Activated CD4-positive, alpha-beta T cell treated with anti-CD3 and anti-CD28 coated beads, Interleukin-2, amount 50 U/mL, for 24 hours (primary cell): ENCODE results near the gene DROSHA.
A peak's percentile ranks its signal among the peaks of the same experiment; 100 is the strongest.
"Not testable (repeated sequence)": the region's sequence is repeated elsewhere in the genome, so short reads cannot be mapped to it uniquely, and the experiment has no call there.

ENCODE experiments used
- DNase-seq, 2 donors: peaks; one replicate each; pipeline ENCODE4 v3.0.0-alpha.2; 2020; ENCODE audit warnings: low read depth in 1 of 2, low spot score in 1 of 2

DROSHA gene, protein sequence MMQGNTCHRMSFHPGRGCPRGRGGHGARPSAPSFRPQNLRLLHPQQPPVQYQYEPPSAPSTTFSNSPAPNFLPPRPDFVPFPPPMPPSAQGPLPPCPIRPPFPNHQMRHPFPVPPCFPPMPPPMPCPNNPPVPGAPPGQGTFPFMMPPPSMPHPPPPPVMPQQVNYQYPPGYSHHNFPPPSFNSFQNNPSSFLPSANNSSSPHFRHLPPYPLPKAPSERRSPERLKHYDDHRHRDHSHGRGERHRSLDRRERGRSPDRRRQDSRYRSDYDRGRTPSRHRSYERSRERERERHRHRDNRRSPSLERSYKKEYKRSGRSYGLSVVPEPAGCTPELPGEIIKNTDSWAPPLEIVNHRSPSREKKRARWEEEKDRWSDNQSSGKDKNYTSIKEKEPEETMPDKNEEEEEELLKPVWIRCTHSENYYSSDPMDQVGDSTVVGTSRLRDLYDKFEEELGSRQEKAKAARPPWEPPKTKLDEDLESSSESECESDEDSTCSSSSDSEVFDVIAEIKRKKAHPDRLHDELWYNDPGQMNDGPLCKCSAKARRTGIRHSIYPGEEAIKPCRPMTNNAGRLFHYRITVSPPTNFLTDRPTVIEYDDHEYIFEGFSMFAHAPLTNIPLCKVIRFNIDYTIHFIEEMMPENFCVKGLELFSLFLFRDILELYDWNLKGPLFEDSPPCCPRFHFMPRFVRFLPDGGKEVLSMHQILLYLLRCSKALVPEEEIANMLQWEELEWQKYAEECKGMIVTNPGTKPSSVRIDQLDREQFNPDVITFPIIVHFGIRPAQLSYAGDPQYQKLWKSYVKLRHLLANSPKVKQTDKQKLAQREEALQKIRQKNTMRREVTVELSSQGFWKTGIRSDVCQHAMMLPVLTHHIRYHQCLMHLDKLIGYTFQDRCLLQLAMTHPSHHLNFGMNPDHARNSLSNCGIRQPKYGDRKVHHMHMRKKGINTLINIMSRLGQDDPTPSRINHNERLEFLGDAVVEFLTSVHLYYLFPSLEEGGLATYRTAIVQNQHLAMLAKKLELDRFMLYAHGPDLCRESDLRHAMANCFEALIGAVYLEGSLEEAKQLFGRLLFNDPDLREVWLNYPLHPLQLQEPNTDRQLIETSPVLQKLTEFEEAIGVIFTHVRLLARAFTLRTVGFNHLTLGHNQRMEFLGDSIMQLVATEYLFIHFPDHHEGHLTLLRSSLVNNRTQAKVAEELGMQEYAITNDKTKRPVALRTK (N-terminal part only)

DNA sequence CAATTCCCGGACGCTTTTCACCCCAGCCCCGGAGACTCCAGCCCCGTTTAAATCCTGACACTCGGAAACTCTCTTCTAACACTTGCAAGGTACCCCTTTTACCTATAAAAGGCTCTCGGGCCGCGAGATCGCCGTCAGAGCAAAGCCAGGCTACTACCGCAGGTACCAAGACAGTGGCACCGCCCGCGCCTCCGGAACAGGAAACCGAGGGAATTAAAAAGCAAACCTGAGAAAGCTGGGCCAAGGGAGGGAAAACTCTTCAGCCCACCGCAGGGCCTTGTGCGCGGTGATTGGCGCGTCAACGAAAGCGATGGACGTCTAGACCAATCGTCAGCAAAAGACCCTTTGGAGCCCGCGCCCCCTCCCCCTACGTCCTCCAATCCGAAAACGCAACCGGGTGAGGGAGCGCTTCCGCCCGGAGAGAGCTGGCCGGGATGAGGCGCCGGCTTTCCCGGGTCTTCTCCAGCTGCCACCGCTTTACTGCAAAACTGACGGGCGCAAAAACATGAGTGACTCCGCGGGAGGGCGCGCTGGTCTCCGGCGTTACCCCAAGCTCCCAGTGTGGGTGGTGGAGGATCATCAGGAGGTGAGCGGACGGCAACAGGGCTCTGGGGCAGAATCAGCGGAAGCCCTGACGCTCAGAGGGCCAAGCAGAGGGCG, at the start of gene DROSHA, which contains the start of gene C5orf22:
Gene DROSHA, minus strand, starts transcription at position 206 of the 660 bp plus-strand sequence. CDS start 3,034 bp downstream, outside the sequence.
Gene C5orf22, plus strand, starts transcription at position 414 of the 660 bp plus-strand sequence. Its CDS starts 92 bp downstream, at position 506.
- peak; percentile 76 to 90 for DNase-seq

DNA sequence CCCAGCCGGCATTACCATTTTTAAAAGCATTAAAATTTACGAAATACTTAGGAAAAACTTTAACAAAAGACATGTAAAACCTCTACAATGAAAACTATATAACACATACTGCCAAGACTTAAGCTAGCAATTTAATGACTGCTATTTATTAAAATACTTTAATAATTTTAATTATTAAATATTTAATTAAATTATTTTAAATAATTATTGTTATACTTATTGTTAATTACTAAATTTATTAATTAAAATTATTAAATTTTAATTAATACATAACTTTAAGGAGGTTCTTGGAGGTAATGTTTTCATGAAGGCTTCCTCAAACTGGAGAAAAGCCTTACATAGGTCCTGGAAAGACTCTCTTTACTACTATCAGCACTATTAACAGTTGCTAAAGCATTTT, 47.7 kb upstream of the DROSHA start:
- DNase-seq: no peak

DNA sequence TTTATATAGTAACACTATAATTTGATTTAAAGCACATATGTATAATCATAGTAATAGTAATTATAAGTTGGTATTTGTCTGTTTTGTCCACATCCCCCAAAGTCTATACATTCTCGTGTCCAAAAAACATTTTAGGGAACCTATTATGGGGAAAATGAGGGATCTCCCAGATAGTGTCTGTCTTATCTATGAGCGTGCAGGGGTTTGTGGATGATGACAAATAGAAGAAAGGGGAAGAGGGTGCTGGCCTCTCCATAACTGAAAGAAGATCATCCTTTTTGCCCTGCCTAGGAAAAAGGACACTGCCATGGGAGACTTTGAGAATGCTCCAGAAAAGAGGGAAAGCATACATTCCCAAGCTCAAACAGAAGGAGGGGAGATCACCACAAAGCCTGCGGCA, 45.5 kb upstream of the DROSHA start:
- no peak for DNase-seq

DNA sequence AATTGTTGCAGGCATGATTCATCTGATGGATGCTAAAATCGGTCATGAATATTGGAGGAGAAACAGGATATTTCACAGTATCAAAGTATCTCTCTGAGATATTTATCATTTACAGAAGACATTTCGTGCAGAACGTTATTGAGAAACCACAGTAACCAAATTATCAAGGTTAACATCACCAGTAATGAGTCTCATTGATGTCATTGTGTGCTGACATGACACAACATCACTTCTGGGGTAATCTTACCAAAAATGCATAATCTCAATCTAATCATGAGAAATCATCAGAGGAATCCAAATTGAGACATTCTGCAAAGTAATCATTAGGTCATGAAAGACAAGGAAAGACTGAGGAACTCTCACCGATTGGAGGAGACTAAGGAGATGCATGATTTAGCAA, 42.9 kb upstream of the DROSHA start:
- no peak for DNase-seq

DNA sequence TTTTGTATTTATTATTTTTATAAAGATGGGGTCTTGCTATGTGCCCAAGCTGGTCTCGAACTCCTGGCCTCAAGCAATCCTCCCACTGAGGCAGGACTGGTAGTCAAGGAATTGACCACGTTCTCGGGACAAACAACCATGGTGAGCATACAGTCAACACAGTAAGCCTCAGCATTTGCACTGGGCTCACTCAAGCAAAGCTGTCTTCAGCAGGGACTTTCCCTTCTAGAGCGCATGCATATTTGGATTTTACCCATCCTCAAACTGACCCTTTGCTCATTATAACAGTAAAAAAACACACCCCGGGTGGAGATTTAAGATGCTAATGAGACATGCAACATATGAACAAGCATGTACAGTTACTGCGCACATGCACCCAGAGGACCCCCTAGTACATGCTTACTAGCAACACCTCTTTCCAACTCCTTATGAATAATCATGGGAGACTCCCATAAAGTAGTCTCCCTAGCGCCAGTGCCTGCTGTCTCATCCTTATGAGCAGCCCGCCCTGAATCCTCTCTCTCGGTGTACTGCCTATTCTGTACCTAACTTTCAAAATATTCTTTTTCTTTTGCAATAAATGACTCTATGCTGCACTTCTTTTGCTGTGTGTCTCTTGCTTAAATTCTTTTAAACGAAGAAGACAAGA, 41.7 kb upstream of the DROSHA start:
- no peak for DNase-seq

DNA sequence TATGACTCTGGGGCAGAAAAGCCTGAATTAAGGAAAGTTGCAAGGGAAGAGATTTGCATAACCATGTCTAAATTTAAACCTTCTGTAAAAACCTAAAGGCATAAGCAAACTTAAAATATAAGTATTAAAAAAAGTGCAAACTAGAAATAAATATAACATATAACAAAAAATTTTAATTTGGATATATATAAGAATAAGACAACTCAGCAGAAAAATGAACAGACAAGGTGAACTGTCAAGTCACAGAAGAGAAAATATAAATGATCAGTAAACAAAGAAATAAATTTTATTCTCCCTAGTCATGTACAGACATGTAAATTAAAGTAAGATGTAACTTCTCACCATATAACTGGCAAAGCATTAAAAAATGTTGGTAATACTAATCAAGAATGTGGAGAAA, 37.2 kb upstream of the DROSHA start:
- DNase-seq: no peak

DNA sequence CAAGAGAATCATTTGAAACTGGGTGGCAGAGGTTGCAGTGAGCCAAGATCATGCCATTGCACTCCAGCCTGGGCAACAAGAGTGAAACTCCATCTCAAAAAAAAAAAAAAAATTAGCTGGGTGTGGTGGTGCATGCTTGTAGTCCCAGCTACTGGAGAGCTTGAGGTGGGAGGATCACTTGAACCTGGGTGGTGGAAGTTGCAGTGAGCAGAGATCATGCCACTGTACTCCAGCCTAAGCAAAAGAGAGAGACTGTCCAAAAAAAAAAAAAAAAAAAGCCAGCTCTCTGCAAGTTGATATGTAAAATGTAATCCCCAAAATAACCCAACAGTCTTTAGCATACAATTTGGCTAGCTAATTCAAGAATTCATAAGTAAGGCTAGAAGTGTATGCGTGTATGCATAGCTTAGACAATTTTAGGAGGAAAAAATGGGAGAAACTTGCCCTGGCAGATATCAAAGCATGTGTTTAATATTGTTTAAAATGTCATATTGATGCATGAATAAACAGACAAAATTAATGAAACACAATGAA, 36.5 kb upstream of the DROSHA start:
- DNase-seq: no peak

DNA sequence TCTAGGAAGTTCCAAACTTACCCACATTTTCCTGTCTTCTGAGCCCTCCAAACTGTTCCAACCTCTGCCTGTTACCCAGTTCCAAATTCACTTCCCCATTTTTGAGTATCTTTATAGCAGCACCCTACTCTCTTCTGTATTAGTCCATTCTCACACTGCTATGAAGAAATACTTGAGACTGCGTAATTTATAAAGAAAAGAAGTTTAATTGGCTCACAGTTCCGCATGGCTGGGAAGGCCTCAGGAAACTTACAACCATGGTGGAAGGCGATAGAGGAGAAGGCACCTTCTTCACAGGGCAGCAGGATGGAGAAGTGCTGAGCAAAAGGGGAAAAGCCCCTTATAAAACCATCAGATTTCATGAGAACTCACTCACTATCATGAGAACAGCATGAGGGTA, 34.5 kb upstream of the DROSHA start:
- DNase-seq: not testable (repeated sequence)

DNA sequence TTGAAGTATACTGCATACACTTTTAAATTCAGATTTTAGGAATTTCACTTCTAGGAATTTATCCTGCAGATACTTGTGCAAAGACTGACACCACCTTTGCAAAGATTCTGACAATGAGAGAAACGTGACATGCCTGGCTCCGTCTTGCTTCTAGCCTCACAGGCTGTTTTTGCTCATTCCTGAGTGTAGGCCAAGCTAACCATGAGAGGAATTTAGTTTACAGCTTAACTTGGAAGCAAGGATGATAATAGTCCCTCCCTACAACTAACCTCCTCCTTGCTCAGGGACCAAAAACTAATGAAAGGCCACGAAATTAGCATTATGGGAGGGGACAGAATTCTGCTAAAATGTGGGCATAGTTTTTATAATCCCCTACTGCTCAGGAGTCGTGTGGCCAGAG, 31.3 kb upstream of the DROSHA start:
- no peak for DNase-seq

DNA sequence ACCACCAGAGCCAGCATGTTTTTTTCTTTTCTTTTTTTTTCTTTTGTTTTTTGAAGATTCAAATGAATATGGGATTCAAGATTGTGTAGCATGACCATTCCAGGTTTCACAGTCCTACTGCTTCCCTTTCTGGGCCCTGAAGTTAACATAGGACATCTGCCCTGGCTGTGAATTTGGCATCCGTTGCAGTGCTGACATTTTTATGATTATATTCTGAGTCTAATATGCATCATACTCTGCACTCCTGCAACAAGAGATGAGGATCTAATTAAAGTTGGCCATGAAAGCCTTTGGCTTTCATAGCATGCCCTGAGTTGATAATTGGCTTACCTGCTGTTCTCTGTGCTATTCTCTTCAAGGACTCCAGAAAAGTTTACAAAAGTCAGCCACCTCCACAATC, 30.1 kb upstream of the DROSHA start:
- no peak for DNase-seq

DNA sequence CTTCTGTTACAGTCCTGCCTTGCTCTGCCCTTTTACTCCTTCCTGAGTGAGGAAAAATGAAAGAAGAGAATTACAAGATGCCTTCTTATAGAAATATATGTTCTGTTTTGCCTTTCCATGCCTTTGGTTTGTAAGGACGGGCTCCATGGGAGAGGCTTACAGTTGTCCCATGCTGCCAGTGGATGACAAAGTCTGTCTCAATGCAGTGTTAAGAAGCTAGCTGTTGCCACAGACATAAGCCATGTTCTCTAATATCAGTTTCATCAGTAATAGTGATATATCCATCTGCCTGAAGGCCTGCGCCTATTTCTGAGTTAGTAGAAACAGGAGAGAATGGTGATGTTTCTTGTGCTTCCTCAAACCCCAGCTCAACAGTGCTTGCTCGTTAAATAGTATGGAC, 28.0 kb upstream of the DROSHA start:
- no peak for DNase-seq

DNA sequence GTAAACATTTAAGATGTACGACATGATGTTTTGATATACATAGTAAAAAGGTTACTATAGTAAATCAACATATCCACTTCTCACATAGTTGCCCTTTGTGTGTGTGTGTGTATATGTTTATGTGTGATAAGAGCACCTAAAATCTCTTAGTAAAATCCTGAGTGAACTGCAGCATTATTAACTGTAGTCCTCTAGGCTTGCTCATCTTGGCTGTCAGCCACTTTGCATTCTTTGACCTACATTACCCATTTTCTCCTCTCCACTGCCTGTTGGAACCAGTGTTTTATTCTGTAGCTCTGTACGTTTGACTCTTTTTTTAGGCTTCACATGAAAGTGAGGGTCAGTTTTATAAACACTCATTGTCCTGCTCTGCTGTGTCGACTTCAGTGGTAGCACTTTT, 24.6 kb upstream of the DROSHA start:
- DNase-seq: no peak

DNA sequence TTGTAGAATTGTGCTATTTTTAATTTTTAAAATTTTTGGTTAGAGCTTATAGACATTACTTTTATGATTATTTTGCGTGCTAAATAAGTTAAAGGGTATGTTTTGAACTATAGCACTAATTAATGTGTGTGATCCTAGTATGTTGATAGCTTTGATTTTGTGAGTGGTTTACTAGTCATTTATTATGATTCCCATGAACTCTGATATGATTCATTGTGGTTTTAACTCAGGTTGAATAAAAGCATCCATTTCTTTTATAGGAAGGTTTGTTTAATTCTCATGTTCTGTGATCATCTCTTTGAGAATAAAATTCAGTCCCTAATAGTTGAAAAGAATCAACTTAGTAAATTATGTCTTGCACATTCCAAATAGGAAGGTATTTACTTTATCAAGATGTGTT, 22.7 kb upstream of the DROSHA start:
- no peak for DNase-seq

DNA sequence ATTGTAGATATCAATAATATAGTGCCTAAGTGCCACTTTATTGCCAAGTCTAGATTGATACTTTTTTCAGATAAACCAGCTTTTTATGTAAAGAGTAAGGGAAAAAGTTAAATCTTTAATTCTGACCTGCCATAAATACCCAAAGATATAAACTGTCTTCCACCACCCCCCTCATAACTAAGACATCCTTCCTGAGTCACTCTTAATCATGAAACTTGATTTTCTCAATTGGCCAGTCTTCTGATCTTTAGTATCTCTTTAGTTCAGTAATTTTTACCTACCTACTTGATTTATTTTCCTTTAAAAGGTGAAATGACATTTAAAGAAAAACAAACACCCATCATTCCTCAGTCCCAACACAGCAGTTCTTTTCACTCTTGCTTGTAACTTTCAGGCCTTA, 22.0 kb upstream of the DROSHA start:
- no peak for DNase-seq

DNA sequence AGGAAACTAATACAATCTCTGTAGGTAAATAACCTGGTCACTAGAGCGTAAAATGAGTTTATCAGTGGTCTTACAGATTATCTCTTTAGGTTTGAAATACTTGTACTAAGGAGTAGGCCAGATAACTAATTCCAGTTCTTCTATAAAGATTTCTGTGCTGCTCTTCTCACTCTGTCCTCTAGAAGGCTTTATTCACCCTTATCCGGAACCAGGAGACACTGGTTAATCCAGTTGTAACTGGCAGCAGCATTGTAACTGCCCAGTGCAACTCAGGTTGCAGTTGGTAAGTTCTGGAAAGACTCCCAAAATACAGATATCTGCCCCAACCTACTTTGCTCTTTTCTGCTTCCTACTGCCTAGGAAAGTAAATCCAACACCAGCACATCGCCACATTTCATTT, 20.0 kb upstream of the DROSHA start:
- no peak for DNase-seq

DNA sequence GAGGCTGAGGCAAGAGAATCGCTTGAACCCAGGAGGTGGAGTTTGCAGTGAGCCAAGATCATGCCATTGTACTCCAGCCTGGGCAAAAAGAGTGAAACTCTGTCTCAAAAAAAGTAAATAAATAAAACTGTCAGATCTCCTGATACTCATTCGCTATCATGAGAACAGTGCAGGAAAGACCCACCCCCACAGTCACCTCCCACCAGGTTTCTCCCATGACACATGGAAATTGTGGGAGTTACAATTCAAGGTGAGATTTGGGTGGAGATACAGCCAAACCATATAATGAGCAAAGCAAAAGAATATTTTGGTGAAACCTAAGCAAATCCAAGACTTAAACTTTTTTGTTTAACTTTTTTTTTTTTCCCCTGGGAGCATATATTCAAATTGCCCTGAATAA, 17.2 kb upstream of the DROSHA start:
- not testable (repeated sequence) for DNase-seq

DNA sequence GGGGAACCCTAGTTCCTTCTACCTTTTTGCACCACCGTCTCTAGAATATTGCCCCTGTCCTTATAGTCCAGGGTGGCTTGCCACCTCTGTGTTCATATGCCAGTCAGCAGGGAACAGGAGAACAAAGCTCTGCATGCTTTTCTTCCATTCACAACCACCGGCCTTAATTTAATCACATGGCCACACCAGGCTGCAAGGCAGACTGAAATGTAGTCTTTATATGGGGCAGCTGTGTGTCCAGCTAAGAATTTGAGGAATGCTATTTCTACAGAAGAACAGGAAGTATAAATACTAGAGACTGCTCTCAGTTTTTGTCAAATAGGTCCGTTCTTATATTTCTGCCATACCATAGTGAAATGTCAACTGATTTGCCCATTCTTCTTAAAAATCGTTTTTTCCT, 6.0 kb upstream of the DROSHA start:
- DNase-seq: no peak

DNA sequence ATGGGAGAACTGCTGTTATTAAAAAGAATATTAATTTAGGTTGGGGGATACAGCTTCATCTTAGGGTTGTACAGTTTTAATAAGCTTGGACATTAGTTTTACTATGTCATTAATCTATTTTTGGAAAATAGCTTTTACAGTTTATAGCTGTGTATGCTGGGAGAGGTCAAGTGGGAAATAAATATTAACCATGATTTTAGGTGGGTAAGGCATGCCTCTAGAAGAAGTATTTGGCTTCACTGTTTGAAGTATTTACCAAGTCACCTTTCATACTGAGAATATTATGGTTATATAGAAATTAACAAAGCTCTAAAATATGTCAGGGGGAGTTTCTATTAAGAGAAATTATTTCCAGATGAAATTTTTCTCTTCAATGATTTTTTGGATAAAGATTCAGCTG, 5.5 kb upstream of the DROSHA start:
- no peak for DNase-seq

DNA sequence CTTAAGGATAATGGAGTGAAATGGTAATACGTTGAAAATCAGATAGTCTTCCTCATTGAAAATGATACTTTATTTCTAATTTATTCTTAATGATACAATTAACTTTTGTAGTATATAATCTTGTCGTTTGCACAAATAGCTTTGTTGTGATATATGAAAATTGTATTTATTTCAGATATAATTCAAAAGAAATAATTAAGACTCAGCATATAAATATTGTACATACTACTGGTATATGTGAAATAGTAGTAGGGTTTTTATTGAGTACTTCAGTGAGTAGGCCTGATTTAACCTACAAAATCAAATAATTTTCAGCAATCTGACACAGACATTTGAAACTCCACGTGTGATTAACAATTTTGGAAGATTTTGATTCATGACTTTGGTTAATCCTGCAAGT, 5.0 kb upstream of the DROSHA start:
- DNase-seq: no peak

DNA sequence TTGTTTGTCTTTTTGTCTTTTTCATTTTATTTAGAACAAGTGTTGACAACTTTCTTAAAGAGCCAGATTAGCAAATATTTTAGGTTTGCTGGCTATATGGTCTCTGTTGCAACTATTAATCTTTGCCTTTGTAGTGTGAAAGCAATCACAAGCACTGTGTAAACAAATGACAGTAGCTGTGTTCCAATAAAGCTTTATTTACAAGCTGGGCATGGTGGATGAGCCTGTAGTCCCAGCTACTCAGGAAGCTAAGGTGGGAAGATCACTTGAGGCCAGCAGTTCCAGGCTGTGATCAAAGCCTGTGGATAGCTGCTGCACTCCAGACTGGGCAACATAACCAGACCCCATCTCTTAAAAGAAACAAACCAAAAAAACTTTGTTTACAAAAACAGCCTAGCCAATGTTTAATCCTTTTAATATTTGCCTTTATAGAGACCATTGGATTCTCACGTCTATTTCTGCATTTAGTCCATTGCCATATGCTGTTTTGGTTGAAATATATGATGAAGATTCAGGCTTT, 2.7 kb upstream of the DROSHA start:
- no peak for DNase-seq
